Endothelial cell (in vitro differentiated cells): ENCODE data around the gene FCN3. TPM values are rescaled to one million over a fixed set of nuclear protein-coding genes. Genes with fewer than 3 reads are reported as not detected.

Experiments
- DNase-seq: peaks from one replicate; pipeline ENCODE4 v3.0.0; 2021; ENCODE audit warnings: low spot score
- H3K27ac Mint-ChIP-seq: one replicate; pipeline ENCODE4 v1.8.0; 2021; ENCODE audit warnings: mixed read lengths, inconsistent platforms; ENCODE audit not compliant: unreplicated experiment
- H3K27me3 Mint-ChIP-seq: one replicate; pipeline ENCODE4 v1.8.0; 2021; ENCODE audit warnings: mild to moderate bottlenecking, moderate library complexity, mixed read lengths, inconsistent platforms; ENCODE audit not compliant: unreplicated experiment
- H3K36me3 Mint-ChIP-seq: one replicate; pipeline ENCODE4 v1.8.0; 2021; ENCODE audit warnings: mild to moderate bottlenecking, low read depth, mixed read lengths, inconsistent platforms; ENCODE audit not compliant: unreplicated experiment
- H3K4me1 Mint-ChIP-seq: one replicate; pipeline ENCODE4 v1.8.0; 2021; ENCODE audit warnings: mild to moderate bottlenecking, mixed read lengths, inconsistent platforms; ENCODE audit not compliant: unreplicated experiment
- H3K4me3 Mint-ChIP-seq: one replicate; pipeline ENCODE4 v1.8.0; 2021; ENCODE audit warnings: mild to moderate bottlenecking, mixed read lengths, inconsistent platforms; ENCODE audit not compliant: unreplicated experiment
- H3K9me3 Mint-ChIP-seq: one replicate; pipeline ENCODE4 v1.8.0; 2021; ENCODE audit warnings: mixed read lengths, inconsistent platforms; ENCODE audit not compliant: unreplicated experiment
- total RNA-seq: library from RNA; stranded (reverse); fragmentation: NEBNext Ultra II Directional; extraction: Animal tissue kit (Norgen Biotek cat#: 25700); gene quantifications from one replicate; pipeline ENCODE4 v1.2.1, GENCODE V29; 2021; ENCODE audit not compliant: unreplicated experiment
- TF ChIP-seq, protein P1 (sequence below): fragments of 200-600 bp; sonication (generic); IDR thresholded peaks from one replicate; pipeline ENCODE4 v1.5.0; 2021; ENCODE audit warnings: antibody characterized with exemption; ENCODE audit not compliant: unreplicated experiment

Gene FCN3
- total RNA-seq, 1 donor from 2014 or later, result 132 TPM

DNA sequence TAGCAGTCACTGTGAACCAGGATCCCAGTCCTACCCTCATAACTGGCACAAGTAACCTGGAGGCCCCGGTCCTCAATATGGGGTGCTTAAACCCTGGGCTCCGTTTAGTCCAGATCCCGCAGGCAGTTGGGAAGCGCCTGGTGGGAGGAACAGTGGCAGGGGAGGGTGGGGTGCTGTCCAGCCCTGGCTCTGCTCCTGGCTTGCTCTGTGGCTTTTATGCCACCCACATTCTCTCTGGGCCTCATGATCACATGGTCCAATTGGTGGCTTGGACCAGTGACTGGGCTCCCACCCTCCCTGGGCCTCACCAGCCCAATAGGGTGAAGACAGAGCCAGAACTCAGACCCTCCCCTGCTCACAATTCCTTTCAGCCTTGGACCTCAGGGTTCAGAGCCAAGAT is 5.6 kb upstream of the FCN3 start:
- TF ChIP-seq, protein P1, sequence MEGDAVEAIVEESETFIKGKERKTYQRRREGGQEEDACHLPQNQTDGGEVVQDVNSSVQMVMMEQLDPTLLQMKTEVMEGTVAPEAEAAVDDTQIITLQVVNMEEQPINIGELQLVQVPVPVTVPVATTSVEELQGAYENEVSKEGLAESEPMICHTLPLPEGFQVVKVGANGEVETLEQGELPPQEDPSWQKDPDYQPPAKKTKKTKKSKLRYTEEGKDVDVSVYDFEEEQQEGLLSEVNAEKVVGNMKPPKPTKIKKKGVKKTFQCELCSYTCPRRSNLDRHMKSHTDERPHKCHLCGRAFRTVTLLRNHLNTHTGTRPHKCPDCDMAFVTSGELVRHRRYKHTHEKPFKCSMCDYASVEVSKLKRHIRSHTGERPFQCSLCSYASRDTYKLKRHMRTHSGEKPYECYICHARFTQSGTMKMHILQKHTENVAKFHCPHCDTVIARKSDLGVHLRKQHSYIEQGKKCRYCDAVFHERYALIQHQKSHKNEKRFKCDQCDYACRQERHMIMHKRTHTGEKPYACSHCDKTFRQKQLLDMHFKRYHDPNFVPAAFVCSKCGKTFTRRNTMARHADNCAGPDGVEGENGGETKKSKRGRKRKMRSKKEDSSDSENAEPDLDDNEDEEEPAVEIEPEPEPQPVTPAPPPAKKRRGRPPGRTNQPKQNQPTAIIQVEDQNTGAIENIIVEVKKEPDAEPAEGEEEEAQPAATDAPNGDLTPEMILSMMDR, result no peak
- H3K27me3 Mint-ChIP-seq, result peaks cover 3% of the 10 kb centered on the region
- no peak overlapping the region for H3K4me3 Mint-ChIP-seq
- peaks cover 19% of the 10 kb centered on the region for H3K4me1 Mint-ChIP-seq
- no peak overlapping the region for H3K27ac Mint-ChIP-seq
- no peak for DNase-seq
- H3K9me3 Mint-ChIP-seq, result no peaks in the 10 kb centered on the region
- peaks cover 4% of the 10 kb centered on the region for H3K36me3 Mint-ChIP-seq

DNA sequence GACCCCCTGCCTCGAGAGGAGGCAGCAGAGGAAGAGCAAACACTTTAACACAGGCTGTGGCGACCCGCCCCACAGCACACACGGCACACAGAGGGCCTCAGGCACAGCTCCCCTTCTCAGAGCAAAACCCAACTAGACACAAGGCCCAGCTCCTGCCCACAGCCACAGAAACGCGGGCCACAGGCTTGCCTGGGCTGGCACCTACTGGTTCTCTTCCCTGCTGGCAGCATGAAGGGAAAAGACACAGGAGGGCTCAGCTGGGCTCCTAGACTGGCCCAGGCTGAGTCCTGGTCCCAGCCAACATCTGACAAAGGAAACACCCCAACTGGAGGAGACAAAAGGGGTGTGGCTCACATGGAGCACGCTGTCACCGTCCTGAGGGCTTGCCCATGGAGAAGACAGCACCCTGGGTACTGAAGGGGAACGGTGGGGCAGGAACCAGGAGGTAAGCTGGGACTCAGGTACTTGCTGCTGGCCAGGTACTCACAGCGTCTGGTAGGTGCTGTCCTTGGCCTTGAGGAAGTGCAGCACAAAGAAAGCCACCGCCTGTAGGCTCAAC is 5.0 kb upstream of the FCN3 start:
- Mint-ChIP-seq H3K27me3 (peaks cover 3% of the 10 kb centered on the region), H3K36me3 (peaks cover 4% of the 10 kb centered on the region), H3K27ac (no peak overlapping the region), H3K4me1 (peaks cover 22% of the 10 kb centered on the region), H3K9me3 (no peaks in the 10 kb centered on the region), H3K4me3 (no peak overlapping the region)
- TF ChIP-seq, protein P1, result no peak
- DNase-seq, result no peak

- TF ChIP-seq, protein P1, result no peak
- Mint-ChIP-seq H3K27me3 (peaks cover 5% of the 10 kb centered on the region), H3K9me3 (no peaks in the 10 kb centered on the region), H3K36me3 (peaks cover 4% of the 10 kb centered on the region), H3K4me1 (peaks cover 33% of the 10 kb centered on the region), H3K4me3 (no peak overlapping the region), H3K27ac (no peak overlapping the region)
- DNase-seq, result no peak
Measured at GRCh38 chr1:27377760-27378495, 3.3 kb upstream of the FCN3 start.

- TF ChIP-seq, protein P1, result peak; percentile 63
- no peaks in the 10 kb centered on the region for H3K9me3 Mint-ChIP-seq
- peaks cover 6% of the 10 kb centered on the region for H3K27me3 Mint-ChIP-seq
- peaks cover 33% of the 10 kb centered on the region for H3K4me1 Mint-ChIP-seq
- no peak overlapping the region for H3K27ac Mint-ChIP-seq
- H3K36me3 Mint-ChIP-seq, result no peaks in the 10 kb centered on the region
- no peak overlapping the region for H3K4me3 Mint-ChIP-seq
- DNase-seq, result no peak
Measured at GRCh38 chr1:27372808-27373690, 1.6 kb downstream of the FCN3 start.
